Neural cell (in vitro differentiated cells): Measurements from ENCODE around the gene ADGRL3. TPM values are rescaled to one million over a fixed set of nuclear protein-coding genes. Genes with fewer than 3 reads are reported as not detected.
A peak's percentile ranks its signal among the peaks of the same experiment; 100 is the strongest.

Source experiments
- H2AFZ ChIP-seq: fragments of 200-600, 300-800 bp; sonication (generic), shearing (Covaris generic); 2 replicates; pipeline ENCODE4 v1.6.0; 2014; ENCODE audit warnings: low read depth, mild to moderate bottlenecking, antibody characterized with exemption, low read length, moderate library complexity
- H3F3A ChIP-seq: fragments of 200-600 bp; shearing (Covaris generic); 2 replicates; pipeline ENCODE4 v1.6.1; 2016; ENCODE audit warnings: mild to moderate bottlenecking, moderate library complexity, mixed read lengths, antibody characterized with exemption, low read length; ENCODE audit not compliant: insufficient read depth, poor library complexity, severe bottlenecking
- H3K27ac ChIP-seq: fragments of 200-600, 300-800 bp; sonication (generic), shearing (Covaris generic); 2 replicates; pipeline ENCODE4 v1.5.1; 2014; ENCODE audit warnings: mild to moderate bottlenecking, low read length, moderate library complexity
- H3K27me3 ChIP-seq: fragments of 300-800, 200-600 bp; sonication (generic), shearing (Covaris generic); 2 replicates; pipeline ENCODE4 v1.6.0; 2014; ENCODE audit warnings: mild to moderate bottlenecking, low read depth, low read length, moderate library complexity; ENCODE audit not compliant: insufficient read depth
- H3K36me3 ChIP-seq: fragments of 300-800, 200-600 bp; sonication (generic), shearing (Covaris generic); 2 replicates; pipeline ENCODE4 v1.5.1; 2014; ENCODE audit warnings: mild to moderate bottlenecking, antibody characterized with exemption, low read length, moderate library complexity; ENCODE audit not compliant: insufficient read depth
- H3K4me2 ChIP-seq: fragments of 300-800, 200-600 bp; sonication (generic), shearing (Covaris generic); 2 replicates; pipeline ENCODE4 v1.6.0; 2014; ENCODE audit warnings: mild to moderate bottlenecking, low read length
- H3K4me3 ChIP-seq: fragments of 300-800, 200-600 bp; sonication (generic), shearing (Covaris generic); 2 replicates; pipeline ENCODE4 v1.5.1; 2014; ENCODE audit warnings: mild to moderate bottlenecking, low read length, moderate library complexity
- H3K79me2 ChIP-seq: fragments of 200-600 bp; shearing (Covaris generic); replicated peaks from 2 replicates; pipeline ENCODE4 v1.6.0; 2014; ENCODE audit warnings: mild to moderate bottlenecking, low read length, moderate library complexity; ENCODE audit not compliant: insufficient read depth
- H3K9ac ChIP-seq: fragments of 300-800, 200-600 bp; sonication (generic), shearing (Covaris generic); 2 replicates; pipeline ENCODE4 v1.6.1; 2016; ENCODE audit warnings: mild to moderate bottlenecking, low read length, mixed read lengths
- H3K9me2 ChIP-seq: fragments of 200-600 bp; shearing (Covaris generic); 2 replicates; pipeline ENCODE4 v1.6.1; 2016; ENCODE audit warnings: mild to moderate bottlenecking, low read length, mixed read lengths; ENCODE audit not compliant: insufficient read depth
- H3K9me3 ChIP-seq: fragments of 200-600, 300-800 bp; sonication (generic), shearing (Covaris generic); 2 replicates; pipeline ENCODE4 v1.6.1; 2016; ENCODE audit warnings: mild to moderate bottlenecking, mixed run types, low read length, moderate library complexity, mixed read lengths
- H4K20me1 ChIP-seq: fragments of 200-600 bp; shearing (Covaris generic); 2 replicates; pipeline ENCODE4 v1.6.1; 2016; ENCODE audit warnings: mild to moderate bottlenecking, mixed run types; ENCODE audit not compliant: insufficient read depth
- CTCF ChIP-seq: fragments of 450-650 bp; IDR thresholded peaks from 2 replicates; pipeline ENCODE4 v1.5.1; 2014; ENCODE audit warnings: antibody characterized with exemption, mild to moderate bottlenecking, moderate library complexity; ENCODE audit not compliant: poor library complexity, severe bottlenecking
- EP300 ChIP-seq: fragments of 450-650 bp; conservative IDR thresholded peaks from 2 replicates; pipeline ENCODE4 v1.6.1; 2014; ENCODE audit warnings: antibody characterized with exemption, mild to moderate bottlenecking, moderate library complexity; ENCODE audit not compliant: poor library complexity, severe bottlenecking
- EZH2 ChIP-seq: fragments of 200-600, 300-800 bp; shearing (Covaris generic), sonication (generic); IDR thresholded peaks from 2 replicates; pipeline ENCODE4 v1.6.1; 2014; ENCODE audit warnings: antibody characterized with exemption, low read length, borderline replicate concordance, mild to moderate bottlenecking; ENCODE audit not compliant: insufficient read depth, poor library complexity, severe bottlenecking
- MXI1 ChIP-seq: fragments of 450-650 bp; conservative IDR thresholded peaks from 2 replicates; pipeline ENCODE4 v1.6.1; 2014; ENCODE audit warnings: antibody characterized with exemption, mild to moderate bottlenecking; ENCODE audit not compliant: poor library complexity, severe bottlenecking
- POLR2AphosphoS5 ChIP-seq: IDR thresholded peaks from 2 replicates; pipeline ENCODE4 v1.6.1; 2012
- RAD21 ChIP-seq: fragments of 450-650 bp; conservative IDR thresholded peaks from 2 replicates; pipeline ENCODE4 v1.6.1; 2014; ENCODE audit warnings: antibody characterized with exemption, mild to moderate bottlenecking, moderate library complexity
- REST ChIP-seq: IDR thresholded peaks from 2 replicates; pipeline ENCODE4 v1.6.1; 2012; ENCODE audit warnings: borderline replicate concordance
- SMC3 ChIP-seq: fragments of 450-650 bp; conservative IDR thresholded peaks from 2 replicates; pipeline ENCODE4 v1.6.1; 2014; ENCODE audit warnings: antibody characterized with exemption, mild to moderate bottlenecking, moderate library complexity; ENCODE audit not compliant: poor library complexity
- TAF1 ChIP-seq: IDR thresholded peaks from 2 replicates; pipeline ENCODE4 v1.6.1; 2012; ENCODE audit warnings: low read depth
- polyA plus RNA-seq: library from polyadenylated mRNA; depleted of rRNA; stranded (reverse); fragments of >200 nt; gene quantifications from 2 replicates; pipeline ENCODE4 v1.2.3, GENCODE V29; 2014

ADGRL3 gene
- polyA plus RNA-seq, 1 donor from 2014 or later: 99.4 TPM

DNA sequence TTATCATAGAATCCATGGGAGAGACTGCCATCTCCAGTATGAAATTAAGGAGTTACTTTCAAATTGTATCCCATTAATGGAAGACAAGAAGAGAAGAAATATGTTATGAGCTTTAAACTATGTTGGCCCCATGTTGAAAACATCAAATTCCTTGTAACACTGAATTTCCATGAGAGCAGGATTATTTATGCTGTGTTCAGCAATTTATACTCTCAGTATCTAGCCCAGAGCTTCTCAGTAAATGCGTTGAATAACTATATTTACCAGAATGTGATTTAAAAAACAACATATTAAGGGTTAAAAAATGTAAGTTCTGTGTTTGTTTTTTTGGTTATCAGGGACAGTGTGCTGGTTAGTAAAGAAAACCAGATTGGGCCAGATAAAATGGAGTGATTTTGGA lies 74.2 kb downstream of the ADGRL3 start:
- H3K9me2 ChIP-seq: no peaks in the 10 kb centered on the region
- no peak overlapping the region for H3K4me2 ChIP-seq
- TF ChIP-seq MXI1: no peak
- no peak for TF ChIP-seq POLR2AphosphoS5
- no peak for TF ChIP-seq CTCF
- no peak for TF ChIP-seq SMC3
- TF ChIP-seq RAD21: no peak
- no peaks in the 10 kb centered on the region for H3K36me3 ChIP-seq
- H3K79me2 ChIP-seq: peaks cover 54% of the 10 kb centered on the region
- H3K9me3 ChIP-seq: no peaks in the 10 kb centered on the region
- no peak overlapping the region for H2AFZ ChIP-seq
- no peaks in the 10 kb centered on the region for H4K20me1 ChIP-seq
- H3K9ac ChIP-seq: no peak overlapping the region
- peaks cover 4% of the 10 kb centered on the region for H3F3A ChIP-seq
- H3K4me3 ChIP-seq: no peak overlapping the region
- H3K27me3 ChIP-seq: no peaks in the 10 kb centered on the region
- H3K27ac ChIP-seq: no peak overlapping the region

- no peaks in the 10 kb centered on the region for H3K36me3 ChIP-seq
- H4K20me1 ChIP-seq: no peaks in the 10 kb centered on the region
- peaks cover 51% of the 10 kb centered on the region for H3K79me2 ChIP-seq
- H3K4me3 ChIP-seq: no peak overlapping the region
- no peak overlapping the region for H2AFZ ChIP-seq
- H3F3A ChIP-seq: peaks cover 4% of the 10 kb centered on the region
- peak overlapping the region; percentile 66 for H3K27ac ChIP-seq
- no peaks in the 10 kb centered on the region for H3K9me2 ChIP-seq
- H3K27me3 ChIP-seq: no peaks in the 10 kb centered on the region
- TF ChIP-seq EZH2: no peak
- TF ChIP-seq RAD21: no peak
- TF ChIP-seq EP300: no peak
- TF ChIP-seq MXI1: no peak
- TF ChIP-seq SMC3: no peak
- no peak for TF ChIP-seq CTCF
- no peaks in the 10 kb centered on the region for H3K9me3 ChIP-seq
- H3K9ac ChIP-seq: no peak overlapping the region
- no peak overlapping the region for H3K4me2 ChIP-seq
These were observed 75.1 kb downstream of the ADGRL3 start for GRCh38 chr4:61275241-61275640.

DNA sequence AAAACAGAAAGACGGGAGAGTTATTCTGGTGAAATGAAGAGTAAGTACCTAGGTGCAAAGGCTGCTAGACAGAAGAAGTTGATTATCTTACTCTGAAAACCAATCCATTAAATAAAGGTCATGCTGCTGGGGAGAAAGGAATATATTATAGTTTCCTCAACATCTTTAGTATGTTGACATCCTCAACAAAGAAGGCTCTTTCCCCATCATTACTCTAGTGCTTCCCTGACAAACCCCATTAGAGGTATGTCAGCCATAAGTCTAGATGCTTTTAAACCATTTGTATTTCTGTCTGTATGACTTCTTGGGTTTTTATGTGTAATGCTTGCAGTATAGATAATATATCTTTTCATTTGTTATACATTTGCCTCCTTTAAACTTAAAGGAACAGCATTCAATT lies 75.9 kb downstream of the ADGRL3 start:
- no peak overlapping the region for H3K4me3 ChIP-seq
- no peaks in the 10 kb centered on the region for H4K20me1 ChIP-seq
- no peaks in the 10 kb centered on the region for H3K9me2 ChIP-seq
- H3K79me2 ChIP-seq: peaks cover 44% of the 10 kb centered on the region
- H3F3A ChIP-seq: peaks cover 4% of the 10 kb centered on the region
- no peak for TF ChIP-seq CTCF
- peak; percentile 35 for TF ChIP-seq REST
- no peak for TF ChIP-seq TAF1
- no peak for TF ChIP-seq EZH2
- TF ChIP-seq POLR2AphosphoS5: peak; percentile 77
- peak; percentile 91 for TF ChIP-seq EP300
- TF ChIP-seq RAD21: peak; percentile 34
- TF ChIP-seq SMC3: no peak
- TF ChIP-seq MXI1: no peak
- no peaks in the 10 kb centered on the region for H3K9me3 ChIP-seq
- no peak overlapping the region for H2AFZ ChIP-seq
- peak overlapping the region; percentile 38 for H3K4me2 ChIP-seq
- H3K9ac ChIP-seq: no peak overlapping the region
- no peaks in the 10 kb centered on the region for H3K36me3 ChIP-seq
- no peaks in the 10 kb centered on the region for H3K27me3 ChIP-seq
- peak overlapping the region; percentile 66 for H3K27ac ChIP-seq
